Mucosa of gallbladder (tissue), 1 donor: Measurements from ENCODE around the gene KCP. TPM values are rescaled to one million over a fixed set of nuclear protein-coding genes. Genes with fewer than 3 reads are reported as not detected.
"Not testable (repeated sequence)": the region's sequence is repeated elsewhere in the genome, so short reads cannot be mapped to it uniquely, and the experiment has no call there.

Source experiments
- DNase-seq: peaks from one replicate; pipeline ENCODE4 v3.0.0-alpha.2; 2020; ENCODE audit warnings: low spot score
- total RNA-seq: library from RNA; stranded (reverse); gene quantifications from one replicate; pipeline ENCODE4 v1.2.1, GENCODE V29; 2021
- donor health status: DM: no; HTN: no; CAD: no.

Gene KCP
- 5.2 TPM for total RNA-seq

GRCh38 chr7:128910569-128910945 lies at the start of gene KCP:
TSS of gene KCP (minus strand) at chr7:128910709. CDS start at chr7:128910676, 33 bp downstream.
- DNase-seq = no peak

GRCh38 chr7:128959296-128959695 lies 48.8 kb upstream of the KCP start:
- no peak for DNase-seq

- DNase-seq = no peak
Measured at GRCh38 chr7:128955981-128956380, 45.5 kb upstream of the KCP start.

GRCh38 chr7:128954830-128955802 lies 44.6 kb upstream of the KCP start:
- no peak for DNase-seq

- no peak for DNase-seq
Measured at GRCh38 chr7:128954150-128954549, 43.6 kb upstream of the KCP start.

- no peak for DNase-seq
Measured at GRCh38 chr7:128951296-128951695, 40.8 kb upstream of the KCP start.

- DNase-seq = no peak
Measured at GRCh38 chr7:128948976-128949760, 38.7 kb upstream of the KCP start.

GRCh38 chr7:128948312-128948973 lies 37.9 kb upstream of the KCP start:
- no peak for DNase-seq

- no peak for DNase-seq
Measured at GRCh38 chr7:128947854-128948253, 37.3 kb upstream of the KCP start.

GRCh38 chr7:128946936-128947830 lies 36.7 kb upstream of the KCP start:
- no peak for DNase-seq

- DNase-seq = no peak
Measured at GRCh38 chr7:128945668-128946366, 35.3 kb upstream of the KCP start.

- no peak for DNase-seq
Measured at GRCh38 chr7:128944487-128945236, 34.2 kb upstream of the KCP start.

- DNase-seq = not testable (repeated sequence)
Measured at GRCh38 chr7:128943251-128943650, 32.7 kb upstream of the KCP start.

- DNase-seq = no peak
Measured at GRCh38 chr7:128941946-128942526, 31.5 kb upstream of the KCP start.

GRCh38 chr7:128941323-128941890 lies 30.9 kb upstream of the KCP start:
- no peak for DNase-seq

GRCh38 chr7:128940494-128941322 lies 30.2 kb upstream of the KCP start:
- peak; percentile 41 for DNase-seq

GRCh38 chr7:128939861-128940410 lies 29.4 kb upstream of the KCP start:
- no peak for DNase-seq
